WTC11 (cell line): ENCODE results near the gene TNIK. TPM values are rescaled to one million over a fixed set of nuclear protein-coding genes. Genes with fewer than 3 reads are reported as not detected.

Experiments used
- ATAC-seq: fragments of 200-7000 bp; cut with Tn5 transposase; 2 replicates; pipeline ENCODE4 v1.10.0; 2021; ENCODE audit warnings: mild to moderate bottlenecking, moderate library complexity
- CTCF ChIA-PET: fragments of 300-600 bp; sonication (Branson Sonifier 250); formaldehyde crosslinking; loops from one replicate; lab custom pipeline; 2021; ENCODE audit warnings: antibody characterized with exemption; lab: Charles Lee
- POLR2A ChIA-PET: fragments of 350-600 bp; sonication (Branson Sonifier 250); formaldehyde crosslinking; loops from one replicate; lab custom pipeline; 2021; ENCODE audit warnings: antibody characterized with exemption; lab: Charles Lee
- DNase-seq: peaks from one replicate; pipeline ENCODE4 v3.0.0; 2021; ENCODE audit warnings: low spot score
- H3K27ac Mint-ChIP-seq: 2 replicates; pipeline ENCODE4 v1.8.0; 2021; ENCODE audit warnings: mixed read lengths
- H3K27me3 Mint-ChIP-seq: 2 replicates; pipeline ENCODE4 v1.8.0; 2021; ENCODE audit warnings: low read depth, mild to moderate bottlenecking, moderate library complexity, mixed read lengths
- H3K36me3 Mint-ChIP-seq: 2 replicates; pipeline ENCODE4 v1.8.0; 2021; ENCODE audit warnings: mixed read lengths
- H3K4me1 Mint-ChIP-seq: 2 replicates; pipeline ENCODE4 v1.8.0; 2022; ENCODE audit warnings: mixed read lengths
- H3K4me3 Mint-ChIP-seq: 2 replicates; pipeline ENCODE4 v1.8.0; 2021; ENCODE audit warnings: mild to moderate bottlenecking, moderate library complexity, mixed read lengths
- H3K9me3 Mint-ChIP-seq: 2 replicates; pipeline ENCODE4 v1.8.0; 2021; ENCODE audit warnings: mixed read lengths
- ATF1 ChIP-seq: sonication (generic); formaldehyde crosslinking; IDR thresholded peaks from 2 replicates; pipeline ENCODE4 v1.8.1; 2023; ENCODE audit warnings: mild to moderate bottlenecking, moderate library complexity, missing genetic modification reagents
- CBFB ChIP-seq: sonication (generic); formaldehyde crosslinking; IDR thresholded peaks from 2 replicates; pipeline ENCODE4 v1.8.1; 2022; ENCODE audit warnings: mild to moderate bottlenecking, low read depth, missing genetic modification reagents
- E2F1 ChIP-seq: sonication (generic); formaldehyde crosslinking; IDR thresholded peaks from 2 replicates; pipeline ENCODE4 v1.8.0; 2022; ENCODE audit warnings: mild to moderate bottlenecking, missing genetic modification reagents
- EMX1 ChIP-seq: fragments of 250-450 bp; sonication (Bioruptor Pico); IDR thresholded peaks from 2 replicates; pipeline ENCODE4 v1.8.0; 2021; ENCODE audit warnings: mild to moderate bottlenecking
- ESRRA ChIP-seq: sonication (generic); formaldehyde crosslinking; IDR thresholded peaks from 2 replicates; pipeline ENCODE4 v1.8.1; 2022; ENCODE audit warnings: mild to moderate bottlenecking, missing genetic modification reagents, borderline replicate concordance
- GABPB1 ChIP-seq: sonication (generic); formaldehyde crosslinking; IDR thresholded peaks from 2 replicates; pipeline ENCODE4 v1.8.1; 2023; ENCODE audit warnings: mild to moderate bottlenecking, missing genetic modification reagents
- IRF2 ChIP-seq: sonication (generic); formaldehyde crosslinking; IDR thresholded peaks from 2 replicates; pipeline ENCODE4 v1.8.0; 2022; ENCODE audit warnings: low read depth, missing genetic modification reagents, borderline replicate concordance
- KAT7 ChIP-seq: sonication (generic); formaldehyde crosslinking; IDR thresholded peaks from 2 replicates; pipeline ENCODE4 v1.8.1; 2023; ENCODE audit warnings: missing genetic modification reagents, mild to moderate bottlenecking, borderline replicate concordance
- MXD4 ChIP-seq: fragments of 250-450 bp; sonication (Bioruptor Pico); IDR thresholded peaks from 2 replicates; pipeline ENCODE4 v1.8.0; 2021; ENCODE audit warnings: mild to moderate bottlenecking, moderate library complexity, borderline replicate concordance
- NFE2L1 ChIP-seq: sonication (generic); formaldehyde crosslinking; IDR thresholded peaks from 2 replicates; pipeline ENCODE4 v1.8.1; 2023; ENCODE audit warnings: missing genetic modification reagents
- PRDM15 ChIP-seq: sonication (generic); formaldehyde crosslinking; IDR thresholded peaks from 2 replicates; pipeline ENCODE4 v1.8.0; 2022; ENCODE audit warnings: missing genetic modification reagents
- SMAD4 ChIP-seq: sonication (generic); formaldehyde crosslinking; IDR thresholded peaks from 2 replicates; pipeline ENCODE4 v1.8.0; 2022; ENCODE audit warnings: mild to moderate bottlenecking, missing genetic modification reagents
- TCF7 ChIP-seq: sonication (generic); formaldehyde crosslinking; IDR thresholded peaks from 2 replicates; pipeline ENCODE4 v1.8.0; 2022; ENCODE audit warnings: mild to moderate bottlenecking, low read depth, missing genetic modification reagents, moderate library complexity
- ZNF232 ChIP-seq: sonication (generic); formaldehyde crosslinking; IDR thresholded peaks from 2 replicates; pipeline ENCODE4 v1.8.0; 2022; ENCODE audit warnings: mild to moderate bottlenecking, missing genetic modification reagents
- ZNF416 ChIP-seq: fragments of 250-450 bp; sonication (Bioruptor Pico); IDR thresholded peaks from 2 replicates; pipeline ENCODE4 v1.9.0; 2021; ENCODE audit warnings: mild to moderate bottlenecking, inconsistent platforms
- ZNF425 ChIP-seq: fragments of 250-450 bp; sonication (Bioruptor Pico); conservative IDR thresholded peaks from 2 replicates; pipeline ENCODE4 v1.9.0; 2021; ENCODE audit warnings: mild to moderate bottlenecking
- ZNF671 ChIP-seq: fragments of 250-450 bp; sonication (Bioruptor Pico); IDR thresholded peaks from 2 replicates; pipeline ENCODE4 v1.8.0; 2021; ENCODE audit warnings: mild to moderate bottlenecking
- total RNA-seq: library from RNA; stranded (reverse); gene quantifications from 3 replicates; pipeline ENCODE4 v1.2.3, GENCODE V29; 2021
- TF ChIP-seq, protein P1 (sequence below): fragments of 200-600 bp; IDR thresholded peaks from 2 replicates; pipeline ENCODE4 v1.8.0; 2022; ENCODE audit warnings: antibody characterized with exemption
- TF ChIP-seq, protein P2 (sequence below): sonication (generic); formaldehyde crosslinking; IDR thresholded peaks from 2 replicates; pipeline ENCODE4 v1.8.1; 2022; ENCODE audit warnings: mild to moderate bottlenecking, moderate library complexity, missing genetic modification reagents

TNIK gene
- total RNA-seq, 1 experiment from 2014 or later: 50.3 TPM

DNA sequence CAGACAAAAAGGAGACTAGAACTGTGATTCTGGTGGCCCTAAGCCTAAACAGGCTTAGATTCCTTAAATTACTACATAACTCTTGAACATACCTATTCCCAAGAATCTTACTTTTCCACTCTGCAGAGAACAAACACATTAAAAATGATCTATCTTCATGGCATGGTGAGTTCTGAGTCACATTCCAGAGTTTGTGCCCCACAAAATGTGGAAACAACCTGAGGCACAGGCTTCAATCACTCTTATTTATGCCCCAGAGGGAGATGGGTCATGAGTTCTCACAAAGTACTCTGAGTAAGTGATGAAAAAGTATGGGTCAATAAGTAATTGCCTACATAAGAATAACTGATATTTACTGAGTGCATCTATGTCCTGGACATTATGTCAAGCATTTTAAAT lies 296.1 kb downstream of the TNIK start:
- peaks cover 36% of the 10 kb centered on the region for H3K4me1 Mint-ChIP-seq
- H3K36me3 Mint-ChIP-seq: peaks cover 51% of the 10 kb centered on the region
- no peak overlapping the region for H3K27ac Mint-ChIP-seq
- peaks cover 12% of the 10 kb centered on the region for H3K9me3 Mint-ChIP-seq
- H3K27me3 Mint-ChIP-seq: no peaks in the 10 kb centered on the region
- no peak for TF ChIP-seq KAT7 (CRISPR knock-in tag)
- ChIA-PET POLR2A (no interaction called here), CTCF (no interaction called here)
- no peak for DNase-seq
- no peak overlapping the region for H3K4me3 Mint-ChIP-seq
- ATAC-seq: no peak

DNA sequence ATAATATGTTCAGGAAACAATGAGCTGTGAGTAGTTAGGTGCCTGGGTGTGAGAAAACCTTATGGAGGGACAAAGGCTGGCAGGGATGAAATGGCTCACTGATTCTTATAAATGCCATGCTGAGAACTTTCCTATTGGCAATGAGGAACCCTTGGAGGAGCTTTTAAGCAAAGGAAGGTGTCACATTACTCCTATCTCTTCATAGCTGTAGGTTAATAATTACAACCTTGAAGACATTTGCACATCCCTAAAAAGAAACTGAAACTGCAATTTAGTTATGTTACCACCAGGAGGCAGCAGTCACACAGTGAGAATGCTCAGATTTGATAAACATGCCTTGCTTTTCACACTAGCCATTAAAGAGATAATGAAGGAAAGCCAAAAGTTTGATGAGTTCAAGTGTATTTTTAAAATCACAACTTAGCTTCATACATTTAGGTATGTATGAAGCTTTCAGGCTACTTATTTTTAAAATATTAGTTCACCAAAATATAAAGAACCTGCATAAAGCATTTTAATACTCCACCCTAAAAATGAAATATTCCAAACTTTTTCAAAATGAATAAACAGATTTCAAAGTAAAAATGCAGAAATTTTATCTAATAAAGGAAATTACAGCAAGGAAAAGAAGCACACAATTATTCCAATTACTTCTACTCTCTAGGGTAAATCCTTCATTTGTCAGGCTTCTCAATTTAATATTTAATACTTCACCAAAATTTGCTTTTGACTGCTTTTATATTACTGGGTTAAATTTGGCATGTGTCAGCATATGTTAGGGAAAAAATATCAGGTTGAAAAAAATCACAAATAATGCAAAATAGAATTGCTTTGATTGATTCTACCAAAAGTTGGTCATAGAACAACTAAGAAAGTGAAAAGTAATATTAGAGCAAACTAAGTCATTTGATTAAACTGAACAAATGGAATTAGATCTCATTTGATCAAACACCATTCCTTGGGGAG lies 296.8 kb downstream of the TNIK start:
- H3K4me3 Mint-ChIP-seq: no peak overlapping the region
- no peak for ATAC-seq
- no peak for TF ChIP-seq ZNF232 (CRISPR knock-in tag)
- TF ChIP-seq GABPB1: no peak
- no peak for TF ChIP-seq ZNF416 (CRISPR knock-in tag)
- TF ChIP-seq, protein P1, sequence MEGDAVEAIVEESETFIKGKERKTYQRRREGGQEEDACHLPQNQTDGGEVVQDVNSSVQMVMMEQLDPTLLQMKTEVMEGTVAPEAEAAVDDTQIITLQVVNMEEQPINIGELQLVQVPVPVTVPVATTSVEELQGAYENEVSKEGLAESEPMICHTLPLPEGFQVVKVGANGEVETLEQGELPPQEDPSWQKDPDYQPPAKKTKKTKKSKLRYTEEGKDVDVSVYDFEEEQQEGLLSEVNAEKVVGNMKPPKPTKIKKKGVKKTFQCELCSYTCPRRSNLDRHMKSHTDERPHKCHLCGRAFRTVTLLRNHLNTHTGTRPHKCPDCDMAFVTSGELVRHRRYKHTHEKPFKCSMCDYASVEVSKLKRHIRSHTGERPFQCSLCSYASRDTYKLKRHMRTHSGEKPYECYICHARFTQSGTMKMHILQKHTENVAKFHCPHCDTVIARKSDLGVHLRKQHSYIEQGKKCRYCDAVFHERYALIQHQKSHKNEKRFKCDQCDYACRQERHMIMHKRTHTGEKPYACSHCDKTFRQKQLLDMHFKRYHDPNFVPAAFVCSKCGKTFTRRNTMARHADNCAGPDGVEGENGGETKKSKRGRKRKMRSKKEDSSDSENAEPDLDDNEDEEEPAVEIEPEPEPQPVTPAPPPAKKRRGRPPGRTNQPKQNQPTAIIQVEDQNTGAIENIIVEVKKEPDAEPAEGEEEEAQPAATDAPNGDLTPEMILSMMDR: peak; percentile 73
- TF ChIP-seq, all 79 proteins: peak for 1
- H3K27ac Mint-ChIP-seq: no peak overlapping the region
- no peak for DNase-seq
- POLR2A ChIA-PET: no interaction called here
- CTCF ChIA-PET: interaction anchor here (0.7 to 1.3 kb wide), 6 partner anchors 10 to 609 kb away, joined by 3 to 5 read pairs (median 4); no protein-coding TSS in a partner anchor
- no peaks in the 10 kb centered on the region for H3K27me3 Mint-ChIP-seq
- peaks cover 57% of the 10 kb centered on the region for H3K36me3 Mint-ChIP-seq
- peaks cover 31% of the 10 kb centered on the region for H3K4me1 Mint-ChIP-seq
- H3K9me3 Mint-ChIP-seq: peaks cover 12% of the 10 kb centered on the region

DNA sequence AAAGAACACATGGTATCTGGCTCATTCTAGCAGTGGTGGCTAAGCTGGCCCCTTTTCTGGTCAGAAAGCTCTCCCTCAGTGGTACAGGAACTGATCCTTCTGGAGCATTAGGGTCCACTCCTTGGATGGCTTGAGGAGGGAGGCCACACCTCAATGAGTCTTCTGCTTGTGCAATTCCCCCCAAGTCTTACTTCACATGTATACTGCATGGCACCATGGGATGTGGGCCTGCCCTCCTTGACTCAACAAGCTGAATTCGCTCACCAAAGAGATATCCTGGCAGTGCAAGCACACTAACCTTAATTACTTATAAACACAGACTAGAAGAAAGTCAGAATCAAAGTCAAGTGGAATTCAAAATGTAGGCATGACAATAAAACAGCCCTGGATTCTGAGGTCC lies 299.9 kb downstream of the TNIK start:
- H3K9me3 Mint-ChIP-seq: peaks cover 12% of the 10 kb centered on the region
- H3K27me3 Mint-ChIP-seq: no peaks in the 10 kb centered on the region
- H3K36me3 Mint-ChIP-seq: peaks cover 51% of the 10 kb centered on the region
- TF ChIP-seq EMX1 (CRISPR knock-in tag) (no peak), ZNF671 (CRISPR knock-in tag) (no peak), NFE2L1 (no peak), KAT7 (CRISPR knock-in tag) (no peak), SMAD4 (CRISPR knock-in tag) (no peak)
- ATAC-seq (no peak), DNase-seq (no peak)
- no peak overlapping the region for H3K4me3 Mint-ChIP-seq
- CTCF ChIA-PET: interaction anchor here (0.9 kb wide), 1 partner anchor 12 kb away, joined by 3 read pairs; no protein-coding TSS in a partner anchor
- POLR2A ChIA-PET: no interaction called here
- no peak overlapping the region for H3K27ac Mint-ChIP-seq
- peaks cover 5% of the 10 kb centered on the region for H3K4me1 Mint-ChIP-seq

- ATAC-seq: no peak
- CTCF ChIA-PET: interaction anchor here (0.9 kb wide), 1 partner anchor 13 kb away, joined by 3 read pairs; no protein-coding TSS in a partner anchor
- TF ChIP-seq IRF2 (CRISPR knock-in tag): no peak
- no peak for TF ChIP-seq ZNF425 (CRISPR knock-in tag)
- TF ChIP-seq MXD4 (CRISPR knock-in tag): no peak
- TF ChIP-seq, protein P2, sequence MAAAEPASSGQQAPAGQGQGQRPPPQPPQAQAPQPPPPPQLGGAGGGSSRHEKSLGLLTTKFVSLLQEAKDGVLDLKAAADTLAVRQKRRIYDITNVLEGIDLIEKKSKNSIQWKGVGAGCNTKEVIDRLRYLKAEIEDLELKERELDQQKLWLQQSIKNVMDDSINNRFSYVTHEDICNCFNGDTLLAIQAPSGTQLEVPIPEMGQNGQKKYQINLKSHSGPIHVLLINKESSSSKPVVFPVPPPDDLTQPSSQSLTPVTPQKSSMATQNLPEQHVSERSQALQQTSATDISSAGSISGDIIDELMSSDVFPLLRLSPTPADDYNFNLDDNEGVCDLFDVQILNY (CRISPR knock-in tag): no peak
- TF ChIP-seq E2F1 (CRISPR knock-in tag): no peak
- TF ChIP-seq CBFB (CRISPR knock-in tag): no peak
- no peak for TF ChIP-seq ESRRA
- no peak for TF ChIP-seq PRDM15 (CRISPR knock-in tag)
- TF ChIP-seq TCF7 (CRISPR knock-in tag): no peak
- TF ChIP-seq ATF1 (CRISPR knock-in tag): no peak
Measured at GRCh38 chr3:171159822-171160157, 300.4 kb downstream of the TNIK start.

More at GRCh38 chr3:171159822-171160157, 300.4 kb downstream of the TNIK start:
- Mint-ChIP-seq H3K27me3 (no peaks in the 10 kb centered on the region), H3K4me1 (0 out of 2 replicates have a peak, but pooled peaks cover 2% of the 10 kb centered on the region), H3K9me3 (peaks cover 12% of the 10 kb centered on the region), H3K27ac (no peak overlapping the region), H3K36me3 (peaks cover 55% of the 10 kb centered on the region), H3K4me3 (no peak overlapping the region)
- DNase-seq: no peak
- POLR2A ChIA-PET: no interaction called here
